C4-2B (cell line): ENCODE measurements around the gene CLDN11.

Experiments used
- H3K27ac ChIP-seq: fragments of 450-650 bp; 2 replicates; pipeline ENCODE4 v1.5.1; 2017
- CTCF ChIP-seq: fragments of 450-650 bp; conservative IDR thresholded peaks from 2 replicates; pipeline ENCODE4 v1.5.1; 2017; ENCODE audit warnings: mild to moderate bottlenecking
- ZFX ChIP-seq: fragments of 450-650 bp; IDR thresholded peaks from 2 replicates; pipeline ENCODE4 v1.6.1; 2017

CLDN11 gene

GRCh38 chr3:170421111-170421641 is 2.5 kb downstream of the CLDN11 start:
- TF ChIP-seq ZFX, result no peak
- no peak for TF ChIP-seq CTCF
- H3K27ac ChIP-seq, result no peak overlapping the region

GRCh38 chr3:170421758-170422157 is 3.1 kb downstream of the CLDN11 start:
- H3K27ac ChIP-seq, result no peak overlapping the region
- TF ChIP-seq CTCF (no peak), ZFX (no peak)

- H3K27ac ChIP-seq, result no peak overlapping the region
- TF ChIP-seq CTCF (no peak), ZFX (no peak)
These were observed 4.4 kb downstream of the CLDN11 start for GRCh38 chr3:170423001-170423615.

- H3K27ac ChIP-seq, result no peak overlapping the region
- TF ChIP-seq CTCF (no peak), ZFX (no peak)
These were observed 6.2 kb downstream of the CLDN11 start for GRCh38 chr3:170424879-170425278.

- no peak overlapping the region for H3K27ac ChIP-seq
These were observed 7.0 kb downstream of the CLDN11 start for GRCh38 chr3:170425491-170426239.

GRCh38 chr3:170426240-170426797 is 7.7 kb downstream of the CLDN11 start:
- no peak overlapping the region for H3K27ac ChIP-seq
- TF ChIP-seq CTCF, result no peak
- TF ChIP-seq ZFX, result no peak

More at GRCh38 chr3:170425491-170426239, 7.0 kb downstream of the CLDN11 start:
- TF ChIP-seq CTCF, result no peak

GRCh38 chr3:170428095-170428494 is 9.4 kb downstream of the CLDN11 start:
- TF ChIP-seq CTCF, result no peak
- no peak for TF ChIP-seq ZFX
- no peak overlapping the region for H3K27ac ChIP-seq
